Measurements from ENCODE around the gene CLCN3. TPM values are rescaled to one million over a fixed set of nuclear protein-coding genes. Genes with fewer than 3 reads are reported as not detected.

Gene CLCN3
- total and polyA plus RNA-seq, 9 of the 15 experiments (the other 6 are each of a cell fraction or from before 2014, with no cell fraction given): 12.7 to 60.6 (median 38.5) TPM

GRCh38 chr4:169757575-169758184, 137.3 kb downstream of the CLCN3 start, which contains the start of gene HPF1 (continued):
- TF ChIP-seq FIP1L1 (IDR thresholded peaks at IDR 0.05; ENCODE audit: low read depth, low read length, poor library complexity, severe bottlenecking) (no peak), SRSF1 (IDR thresholded peaks at IDR 0.05; ENCODE audit: low read depth, low read length) (no peak), PKNOX1 (IDR thresholded peaks at IDR 0.05) (no peak), HBP1 (CRISPR knock-in tag; IDR thresholded peaks at IDR 0.05) (no peak), TAF1 (IDR thresholded peaks at IDR 0.05; ENCODE audit: control insufficient read depth, extremely low read depth, insufficient read depth, low read length, severe bottlenecking) (peak; percentile 71), RAD51 (IDR thresholded peaks at IDR 0.05; ENCODE audit: borderline replicate concordance, low read depth) (no peak), NCOA1 (IDR thresholded peaks at IDR 0.05; ENCODE audit: low read depth) (no peak), CTCF (IDR thresholded peaks at IDR 0.05 in 2 of 3, conservative IDR thresholded peaks at IDR 0.05 in 1 of 3; ENCODE audit: insufficient read depth in 2 of 3, low read depth in 1 of 3, low read length in 3 of 3) (0 out of 6 replicates have a peak, but pooled peaks of 2 of the 3 experiments have one; percentile 8 to 11), CHD1 (IDR thresholded peaks at IDR 0.05; ENCODE audit: low read length) (no peak), TGIF2 (CRISPR knock-in tag; IDR thresholded peaks at IDR 0.05) (no peak), LCOR (CRISPR knock-in tag; IDR thresholded peaks at IDR 0.05) (peak; percentile 94), ZNF449 (CRISPR knock-in tag; IDR thresholded peaks at IDR 0.05) (no peak), ZNF445 (CRISPR knock-in tag; IDR thresholded peaks at IDR 0.05; ENCODE audit: low read depth) (no peak), FUS (optimal IDR thresholded peaks at IDR 0.05; ENCODE audit: low read depth, low read length) (no peak), NR2F6 (CRISPR knock-in tag; IDR thresholded peaks at IDR 0.05) (no peak), GABPA (tag; conservative IDR thresholded peaks at IDR 0.05; ENCODE audit: low read depth) (peak; percentile 94), PTTG1 (tag; IDR thresholded peaks at IDR 0.05; ENCODE audit: low read depth) (no peak), ZNF77 (CRISPR knock-in tag; IDR thresholded peaks at IDR 0.05) (no peak), PREB (CRISPR knock-in tag; IDR thresholded peaks at IDR 0.05) (no peak), CREB5 (CRISPR knock-in tag; IDR thresholded peaks at IDR 0.05) (no peak)

Measured in K562 (cell line).